A673 (cell line): ENCODE results near the gene CYP4B1.

ENCODE experiments used
- EZH2 ChIP-seq: fragments of 200-600 bp; sonication (generic); IDR thresholded peaks from 2 replicates; pipeline ENCODE4 v1.6.1; 2017; ENCODE audit warnings: borderline replicate concordance, low read depth, mild to moderate bottlenecking, mixed read lengths, antibody characterized with exemption, low read length; ENCODE audit not compliant: poor library complexity, severe bottlenecking
- TF ChIP-seq, protein P1 (sequence below): fragments of 300-800, 200-600 bp; sonication (generic); conservative IDR thresholded peaks from 2 replicates; pipeline ENCODE4 v1.5.1; 2017; ENCODE audit warnings: low read depth, mild to moderate bottlenecking, antibody characterized with exemption, low read length, moderate library complexity, mixed read lengths

DNA sequence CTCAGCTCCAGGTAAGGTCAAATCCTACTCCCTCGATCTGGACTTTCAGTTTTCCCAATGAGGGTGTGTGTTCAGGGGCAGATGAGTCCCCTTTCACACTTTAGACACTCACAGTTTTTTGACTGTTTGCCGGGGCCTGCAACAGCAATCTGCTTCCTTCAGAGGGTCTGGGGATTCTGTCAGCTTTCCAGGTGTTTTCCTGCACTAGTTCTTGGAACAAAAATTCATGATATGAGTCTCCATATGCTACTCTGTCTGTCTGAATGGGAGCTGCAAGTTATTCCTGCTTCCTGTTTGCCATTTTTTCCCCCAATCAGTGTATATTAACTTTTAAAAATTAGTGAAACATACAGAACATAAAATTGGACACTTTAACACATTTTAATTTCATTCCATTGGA is 24.3 kb downstream of the CYP4B1 start:
- TF ChIP-seq, protein P1, sequence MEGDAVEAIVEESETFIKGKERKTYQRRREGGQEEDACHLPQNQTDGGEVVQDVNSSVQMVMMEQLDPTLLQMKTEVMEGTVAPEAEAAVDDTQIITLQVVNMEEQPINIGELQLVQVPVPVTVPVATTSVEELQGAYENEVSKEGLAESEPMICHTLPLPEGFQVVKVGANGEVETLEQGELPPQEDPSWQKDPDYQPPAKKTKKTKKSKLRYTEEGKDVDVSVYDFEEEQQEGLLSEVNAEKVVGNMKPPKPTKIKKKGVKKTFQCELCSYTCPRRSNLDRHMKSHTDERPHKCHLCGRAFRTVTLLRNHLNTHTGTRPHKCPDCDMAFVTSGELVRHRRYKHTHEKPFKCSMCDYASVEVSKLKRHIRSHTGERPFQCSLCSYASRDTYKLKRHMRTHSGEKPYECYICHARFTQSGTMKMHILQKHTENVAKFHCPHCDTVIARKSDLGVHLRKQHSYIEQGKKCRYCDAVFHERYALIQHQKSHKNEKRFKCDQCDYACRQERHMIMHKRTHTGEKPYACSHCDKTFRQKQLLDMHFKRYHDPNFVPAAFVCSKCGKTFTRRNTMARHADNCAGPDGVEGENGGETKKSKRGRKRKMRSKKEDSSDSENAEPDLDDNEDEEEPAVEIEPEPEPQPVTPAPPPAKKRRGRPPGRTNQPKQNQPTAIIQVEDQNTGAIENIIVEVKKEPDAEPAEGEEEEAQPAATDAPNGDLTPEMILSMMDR: no peak
- no peak for TF ChIP-seq EZH2
